Forelimb muscle (tissue), 1 donor: ENCODE data around the gene ATG9A. TPM values are rescaled to one million over a fixed set of nuclear protein-coding genes. Genes with fewer than 3 reads are reported as not detected.
A peak's percentile ranks its signal among the peaks of the same experiment; 100 is the strongest.
"Not testable (repeated sequence)": the region's sequence is repeated elsewhere in the genome, so short reads cannot be mapped to it uniquely, and the experiment has no call there.

Experiments used
- DNase-seq: peaks from one replicate; pipeline ENCODE4 v3.0.0-alpha.2; 2013; ENCODE audit warnings: low read depth
- polyA plus RNA-seq: library from polyadenylated mRNA; unstranded; fragments of 120-200 nt; gene quantifications from one replicate; pipeline ENCODE4 v1.2.1, GENCODE V29; 2013; ENCODE audit not compliant: insufficient read length

The ATG9A gene
- polyA plus RNA-seq, 1 donor, result 33.5 TPM

DNA sequence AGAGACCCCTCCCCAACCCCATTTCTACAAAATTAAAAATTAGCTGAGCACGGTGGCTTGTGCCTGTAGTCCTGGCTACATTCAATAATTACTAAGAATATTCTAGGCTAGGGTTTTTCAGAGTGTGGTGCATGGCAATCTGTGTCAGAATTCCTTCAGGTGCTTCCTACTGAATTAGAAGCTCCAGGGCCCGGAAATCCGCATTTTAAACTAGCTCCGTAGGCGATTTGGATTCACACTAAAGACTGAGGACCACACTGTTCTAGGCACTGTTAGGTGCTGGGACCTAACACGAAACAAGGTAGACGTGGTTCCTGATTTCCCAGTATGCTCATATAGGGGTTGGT lies 23.5 kb downstream of the ATG9A start:
- no peak for DNase-seq

DNA sequence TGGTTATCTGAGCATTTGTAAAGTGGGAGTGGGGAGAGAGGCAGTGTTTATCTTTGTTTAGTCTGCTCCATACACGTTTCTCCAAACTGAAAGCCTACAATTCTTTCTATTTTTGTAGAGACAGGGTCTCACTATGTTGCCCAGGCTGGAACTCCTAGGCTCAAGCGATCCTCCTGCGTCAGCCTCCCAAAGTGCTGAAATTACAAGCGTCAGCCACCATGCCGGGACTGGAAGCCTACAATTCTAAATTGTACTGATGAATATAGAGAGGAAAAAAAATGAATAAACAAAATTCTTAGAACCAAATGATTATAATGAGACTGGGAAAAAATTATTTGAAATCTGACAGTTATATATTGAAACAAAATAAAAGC lies 24.3 kb downstream of the ATG9A start:
- DNase-seq, result no peak

DNA sequence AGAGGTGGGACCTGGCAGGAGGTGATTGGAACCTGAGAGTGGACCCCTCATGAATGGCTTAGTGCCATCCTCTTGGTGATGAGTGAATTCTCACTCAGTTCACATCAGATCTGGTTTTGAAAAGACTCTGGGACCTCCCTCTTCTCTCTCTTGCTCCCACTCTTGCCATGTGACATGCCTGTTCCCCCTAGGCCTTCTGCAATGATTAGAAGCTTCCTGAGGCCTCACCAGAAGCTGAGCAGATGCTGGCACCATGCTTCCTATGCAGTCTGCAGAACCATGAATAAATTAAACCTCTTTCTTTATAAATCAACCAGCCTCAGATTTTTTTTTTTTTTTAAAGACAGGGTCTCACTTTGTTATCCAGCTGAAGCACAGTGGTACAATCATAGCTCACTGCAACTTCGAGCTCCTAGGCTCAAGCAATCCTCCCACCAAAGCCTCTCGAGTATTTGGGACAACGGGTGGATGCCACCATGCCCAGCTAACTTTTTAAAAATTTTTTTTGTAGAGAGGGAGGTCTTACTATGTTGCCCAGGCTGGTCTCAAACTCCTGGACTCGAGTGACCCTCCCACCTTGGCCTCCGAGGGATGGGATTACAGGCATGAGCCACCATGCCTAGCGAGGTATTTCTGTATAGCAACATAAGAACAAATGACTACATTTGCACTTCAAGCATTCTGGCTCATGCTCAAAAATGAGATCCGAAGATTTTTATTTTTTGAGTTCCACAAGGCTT lies 24.8 kb downstream of the ATG9A start:
- no peak for DNase-seq

DNA sequence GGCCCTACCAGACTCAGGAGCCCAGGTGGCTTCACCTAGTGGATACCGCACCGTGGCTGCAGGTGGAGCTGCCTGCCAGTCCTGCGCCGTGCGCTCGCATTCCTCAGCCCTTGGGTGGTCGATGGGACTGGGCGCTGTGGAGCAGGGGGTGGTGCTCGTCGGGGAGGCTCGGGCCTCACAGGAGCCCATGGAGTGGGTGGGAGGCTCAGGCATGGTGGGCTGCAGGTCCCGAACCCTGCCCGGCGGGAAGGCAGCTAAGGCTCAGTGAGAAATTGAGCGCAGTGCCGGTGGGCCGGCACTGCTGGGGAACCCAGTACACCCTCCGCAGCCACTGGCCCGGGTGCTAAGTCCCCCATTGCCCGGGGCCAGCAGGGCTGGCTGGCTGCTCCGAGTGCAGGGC lies 28.1 kb downstream of the ATG9A start:
- not testable (repeated sequence) for DNase-seq

DNA sequence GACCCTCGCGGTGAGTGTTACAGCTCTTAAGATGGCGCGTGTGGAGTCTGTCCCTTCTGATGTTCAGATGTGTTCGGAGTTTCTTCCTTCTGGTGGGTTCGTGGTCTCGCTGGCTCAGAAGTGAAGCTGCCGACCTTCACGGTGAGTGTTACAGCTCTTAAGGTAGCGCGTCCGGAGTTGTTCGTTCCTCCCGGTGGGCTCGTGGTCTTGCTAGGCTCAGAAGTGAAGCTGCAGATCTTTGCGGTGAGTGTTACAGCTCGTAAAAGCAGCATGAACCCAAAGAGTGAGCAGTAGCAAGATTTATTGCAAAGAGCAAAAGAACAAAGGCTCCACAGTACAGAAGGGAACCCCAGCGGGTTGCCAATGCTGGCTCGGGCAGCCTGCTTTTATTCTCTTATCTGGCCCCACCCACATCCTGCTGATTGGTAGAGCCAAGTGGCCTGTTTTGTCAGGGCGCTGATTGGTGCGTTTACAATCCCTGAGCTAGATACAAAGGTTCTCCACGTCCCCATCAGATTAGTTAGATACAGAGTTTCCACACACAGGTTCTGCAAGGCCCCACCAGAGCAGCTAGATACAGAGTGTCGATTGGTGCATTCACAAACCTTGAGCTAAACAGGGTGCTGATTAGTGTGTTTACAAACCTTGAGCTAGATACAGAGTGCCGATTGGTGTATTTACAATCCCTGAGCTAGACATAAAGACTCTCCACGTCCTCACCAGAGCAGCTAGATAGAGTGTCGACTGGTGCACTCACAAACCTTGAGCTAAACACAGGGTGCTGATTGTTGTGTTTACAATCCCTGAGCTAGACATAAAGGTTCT lies 28.7 kb downstream of the ATG9A start:
- DNase-seq, result not testable (repeated sequence)

DNA sequence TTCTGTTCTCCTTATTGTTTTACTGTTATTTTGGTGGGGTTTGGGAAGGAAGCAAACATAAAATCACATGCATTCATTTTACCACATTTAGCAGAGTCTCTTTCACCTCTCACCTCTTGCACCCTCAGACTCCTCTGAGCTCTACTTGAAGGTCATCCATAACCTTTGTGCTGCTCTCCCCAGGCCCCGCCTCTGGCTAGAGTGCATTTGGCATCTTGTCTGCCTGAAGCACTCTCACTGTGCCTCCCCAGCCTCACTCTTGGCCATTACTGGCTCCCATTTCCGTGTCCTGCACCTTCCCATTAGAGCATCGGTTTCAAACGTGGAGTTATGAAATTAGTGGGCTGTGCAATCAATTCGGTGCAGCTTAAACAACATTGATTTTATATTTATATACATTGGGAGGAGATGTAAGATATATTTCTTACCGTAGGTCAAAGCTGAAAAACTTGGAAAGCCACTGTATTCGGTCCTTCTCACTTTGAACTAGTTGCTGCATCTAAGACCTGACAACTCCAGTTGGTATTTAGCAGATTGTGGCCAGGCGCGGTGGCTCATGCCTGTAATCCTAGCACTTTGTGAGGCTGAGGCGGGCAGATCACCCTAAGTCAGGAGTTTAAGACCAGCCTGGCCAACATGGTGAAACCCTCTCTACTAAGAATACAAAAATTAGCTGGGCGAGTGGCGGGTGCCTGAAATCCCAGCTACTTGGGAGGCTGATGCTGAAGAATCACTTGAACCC lies 29.8 kb downstream of the ATG9A start:
- no peak for DNase-seq

DNA sequence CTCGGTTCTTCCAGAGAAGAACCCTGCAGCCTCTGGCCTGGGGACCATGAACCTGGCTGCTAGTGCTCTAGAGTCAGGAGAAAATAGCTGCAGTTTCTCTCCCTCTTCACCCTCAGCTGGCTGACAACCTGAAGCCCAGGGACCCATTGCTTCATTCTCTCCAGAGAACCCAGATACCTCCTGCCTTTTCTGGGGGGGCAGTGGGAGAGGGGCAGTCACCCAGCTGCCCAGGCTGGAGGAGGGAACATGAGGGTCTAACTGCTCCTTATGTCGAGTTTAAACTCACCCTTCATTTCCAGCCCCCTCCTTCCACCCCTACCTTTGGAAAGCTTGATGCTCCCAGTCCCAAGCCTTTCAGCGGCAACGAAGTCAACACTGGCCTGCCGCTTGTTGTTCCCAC lies 30.5 kb downstream of the ATG9A start:
- DNase-seq, result no peak

DNA sequence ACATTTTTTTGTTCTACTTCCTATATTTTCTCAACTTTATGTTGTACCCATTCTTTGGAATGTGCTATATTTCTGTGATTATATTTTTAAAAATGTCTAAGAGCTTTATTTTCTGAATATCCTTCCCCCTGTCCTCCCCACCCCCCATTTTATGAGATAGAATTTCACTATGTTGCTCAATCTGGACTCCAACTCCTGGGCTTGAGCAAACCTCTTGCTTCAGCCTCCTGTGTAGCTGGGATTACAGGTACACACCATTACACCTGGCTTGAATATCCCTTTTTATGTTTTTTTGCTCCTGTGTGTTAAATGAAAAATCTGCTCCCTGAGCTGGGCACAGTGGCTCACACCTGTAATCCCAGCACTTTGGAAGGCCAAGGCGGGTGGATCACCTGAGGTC lies 32.0 kb downstream of the ATG9A start:
- no peak for DNase-seq

DNA sequence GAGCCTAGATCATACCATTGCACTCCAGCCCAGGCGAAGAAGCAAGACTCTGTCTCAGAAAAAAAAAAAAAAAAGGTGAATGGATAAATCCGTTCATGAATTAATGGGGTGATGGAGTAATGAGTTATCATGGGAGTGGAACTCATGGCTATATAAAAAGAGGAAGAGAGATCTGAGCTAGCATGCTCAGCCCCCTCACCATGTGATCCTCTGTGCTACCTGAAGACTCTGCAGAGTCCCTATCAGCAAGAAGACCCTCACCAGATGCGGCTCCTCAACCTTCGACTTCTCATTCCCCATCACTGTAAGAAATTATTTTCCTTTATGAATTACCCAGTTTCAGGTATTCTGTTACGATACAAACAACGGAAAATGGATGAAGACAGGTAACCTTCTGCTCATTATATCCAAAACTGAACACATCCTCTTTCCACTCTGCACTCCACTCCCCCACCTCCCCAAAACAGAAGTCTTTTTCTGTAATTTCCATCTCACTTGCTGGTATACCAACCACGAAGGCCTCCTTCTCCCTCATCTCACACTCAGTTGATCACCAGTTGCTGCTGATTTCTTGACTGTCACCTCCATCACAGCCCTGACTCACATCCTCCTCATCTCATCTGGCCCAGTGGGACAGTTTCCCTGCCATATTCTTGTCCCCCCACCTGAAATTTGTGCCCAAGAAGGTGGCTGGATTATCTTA lies 42.5 kb downstream of the ATG9A start:
- DNase-seq, result no peak

DNA sequence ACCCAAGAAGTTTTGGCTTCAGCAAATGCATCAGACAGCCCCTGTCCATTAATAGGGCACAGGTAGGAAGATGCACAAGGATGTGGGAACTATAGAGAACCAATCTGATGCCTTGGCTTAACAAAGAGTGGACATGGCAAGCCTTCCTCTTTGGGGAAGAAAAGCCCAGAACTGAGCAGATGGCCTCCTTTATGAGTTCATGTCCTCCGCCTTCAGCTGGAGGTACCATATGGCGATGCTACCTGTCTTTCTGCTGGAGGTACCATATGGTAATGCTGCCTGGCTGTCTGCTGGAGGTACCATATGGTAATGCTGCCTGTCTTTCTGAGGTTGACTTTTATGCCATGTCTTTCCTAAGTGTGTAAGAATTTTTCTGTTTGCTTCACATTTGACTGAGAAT lies 45.3 kb downstream of the ATG9A start:
- DNase-seq, result no peak

DNA sequence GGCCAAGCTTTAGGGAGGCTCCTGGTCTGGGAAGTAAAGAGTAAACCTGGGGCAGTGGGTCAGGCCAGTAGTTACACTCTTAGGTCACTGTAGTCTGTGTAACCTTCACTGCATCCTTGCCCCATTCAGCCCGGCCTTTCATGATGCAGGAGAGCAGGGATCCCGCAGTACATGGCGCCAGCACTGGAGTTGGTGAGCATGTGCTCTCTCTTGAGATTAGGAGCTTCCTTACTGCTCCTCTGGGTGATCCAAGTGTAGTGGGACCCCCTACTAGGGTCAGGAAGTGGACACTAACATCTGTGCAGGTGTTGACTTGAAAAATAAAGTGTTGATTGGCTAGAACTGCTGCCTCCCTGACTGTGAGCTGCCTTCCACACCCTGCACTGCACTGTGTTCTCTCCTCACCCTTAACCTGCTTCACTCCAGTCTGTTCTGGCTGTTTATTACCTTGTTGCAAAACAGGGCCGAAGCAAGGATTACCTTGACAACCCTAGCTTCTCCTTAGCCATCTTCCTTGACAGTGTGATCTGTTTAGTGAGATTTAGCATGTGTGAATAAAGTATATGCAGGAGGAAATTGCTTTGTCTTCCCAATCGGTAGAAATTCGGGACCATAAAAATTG lies 46.2 kb downstream of the ATG9A start:
- DNase-seq, result no peak

DNA sequence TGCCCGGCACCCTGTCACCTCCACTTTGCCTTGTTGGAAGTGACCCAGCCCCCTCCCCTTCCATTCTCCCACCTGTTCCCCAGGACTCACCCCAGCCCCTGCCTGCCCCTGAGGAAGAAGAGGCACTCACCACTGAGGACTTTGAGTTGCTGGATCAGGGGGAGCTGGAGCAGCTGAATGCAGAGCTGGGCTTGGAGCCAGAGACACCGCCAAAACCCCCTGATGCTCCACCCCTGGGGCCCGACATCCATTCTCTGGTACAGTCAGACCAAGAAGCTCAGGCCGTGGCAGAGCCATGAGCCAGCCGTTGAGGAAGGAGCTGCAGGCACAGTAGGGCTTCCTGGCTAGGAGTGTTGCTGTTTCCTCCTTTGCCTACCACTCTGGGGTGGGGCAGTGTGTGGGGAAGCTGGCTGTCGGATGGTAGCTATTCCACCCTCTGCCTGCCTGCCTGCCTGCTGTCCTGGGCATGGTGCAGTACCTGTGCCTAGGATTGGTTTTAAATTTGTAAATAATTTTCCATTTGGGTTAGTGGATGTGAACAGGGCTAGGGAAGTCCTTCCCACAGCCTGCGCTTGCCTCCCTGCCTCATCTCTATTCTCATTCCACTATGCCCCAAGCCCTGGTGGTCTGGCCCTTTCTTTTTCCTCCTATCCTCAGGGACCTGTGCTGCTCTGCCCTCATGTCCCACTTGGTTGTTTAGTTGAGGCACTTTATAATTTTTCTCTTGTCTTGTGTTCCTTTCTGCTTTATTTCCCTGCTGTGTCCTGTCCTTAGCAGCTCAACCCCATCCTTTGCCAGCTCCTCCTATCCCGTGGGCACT lies 46.9 kb downstream of the ATG9A start:
- DNase-seq, result no peak

DNA sequence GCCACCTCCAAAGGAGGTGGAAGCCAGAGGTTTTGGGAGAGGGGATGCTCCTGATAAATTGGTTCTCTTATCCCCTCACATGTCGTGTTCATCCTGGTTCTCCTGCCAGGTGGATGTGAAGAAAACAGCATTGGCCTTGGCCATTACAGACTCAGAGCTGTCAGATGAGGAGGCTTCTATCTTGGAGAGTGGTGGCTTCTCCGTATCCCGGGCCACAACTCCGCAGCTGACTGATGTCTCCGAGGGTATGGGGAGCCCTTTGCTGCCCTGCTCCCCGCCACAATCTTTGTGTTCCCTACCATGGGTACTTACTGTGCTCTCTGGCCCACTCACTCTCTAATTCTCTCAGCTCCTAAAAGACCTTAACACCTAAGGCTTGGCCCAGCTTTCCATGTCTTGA lies 47.9 kb downstream of the ATG9A start:
- DNase-seq, result no peak

DNA sequence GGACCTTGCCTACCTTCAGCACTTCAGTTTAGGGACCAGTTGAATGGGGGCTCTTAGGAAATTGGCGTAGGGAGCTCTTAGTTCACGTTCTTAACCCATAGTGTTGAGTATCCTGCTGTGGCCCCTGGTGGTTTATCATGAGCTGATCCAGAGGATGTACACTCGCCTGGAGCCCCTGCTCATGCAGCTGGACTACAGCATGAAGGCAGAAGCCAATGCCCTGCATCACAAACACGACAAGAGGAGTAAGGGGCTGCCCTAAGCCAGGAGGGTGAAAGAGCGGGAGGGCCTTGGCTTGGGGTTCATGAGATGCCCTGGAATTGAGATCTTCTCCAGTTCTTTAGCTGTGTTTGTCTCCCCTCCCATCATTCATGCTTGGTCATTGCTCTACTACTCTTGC lies 48.5 kb downstream of the ATG9A start:
- DNase-seq, result no peak

DNA sequence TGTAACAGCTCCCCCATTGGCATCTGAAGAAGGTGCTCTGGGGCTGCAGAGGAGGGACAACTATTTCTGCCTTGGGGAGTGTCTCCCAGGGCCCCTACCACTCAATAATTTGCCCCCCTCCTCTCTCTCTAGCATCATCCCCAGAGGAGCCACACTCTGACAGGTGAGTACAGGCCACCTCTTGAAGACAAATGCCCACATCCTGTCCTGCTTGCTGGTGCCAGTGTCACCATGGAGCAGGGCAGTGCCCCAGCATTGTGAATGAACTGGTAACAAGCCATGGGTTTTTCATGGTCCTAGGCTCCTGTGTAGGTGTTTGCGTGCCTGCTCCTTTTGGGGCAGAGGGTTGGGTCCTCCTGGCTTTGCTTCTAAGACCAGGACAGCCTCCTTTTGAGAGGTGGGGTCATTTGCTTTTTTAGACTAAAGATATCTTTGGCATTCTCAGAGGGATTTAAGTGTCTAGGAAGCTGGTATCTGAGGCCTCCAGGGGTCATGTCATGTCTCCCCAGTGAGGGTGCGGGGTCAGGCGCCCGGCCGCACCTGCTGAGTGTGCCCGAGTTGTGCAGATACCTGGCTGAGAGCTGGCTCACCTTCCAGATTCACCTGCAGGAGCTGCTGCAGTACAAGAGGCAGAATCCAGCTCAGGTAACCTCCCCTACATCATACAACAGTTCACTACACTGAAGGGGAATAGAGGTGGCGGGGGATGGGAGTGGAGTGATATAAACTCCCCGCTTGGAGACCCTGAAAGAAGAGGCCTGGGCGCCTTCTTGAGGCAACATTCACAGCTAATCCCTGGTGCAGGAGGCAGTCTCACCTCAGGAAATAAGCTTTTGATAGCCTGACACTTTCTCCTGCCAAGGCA lies 49.6 kb downstream of the ATG9A start:
- DNase-seq, result no peak

DNA sequence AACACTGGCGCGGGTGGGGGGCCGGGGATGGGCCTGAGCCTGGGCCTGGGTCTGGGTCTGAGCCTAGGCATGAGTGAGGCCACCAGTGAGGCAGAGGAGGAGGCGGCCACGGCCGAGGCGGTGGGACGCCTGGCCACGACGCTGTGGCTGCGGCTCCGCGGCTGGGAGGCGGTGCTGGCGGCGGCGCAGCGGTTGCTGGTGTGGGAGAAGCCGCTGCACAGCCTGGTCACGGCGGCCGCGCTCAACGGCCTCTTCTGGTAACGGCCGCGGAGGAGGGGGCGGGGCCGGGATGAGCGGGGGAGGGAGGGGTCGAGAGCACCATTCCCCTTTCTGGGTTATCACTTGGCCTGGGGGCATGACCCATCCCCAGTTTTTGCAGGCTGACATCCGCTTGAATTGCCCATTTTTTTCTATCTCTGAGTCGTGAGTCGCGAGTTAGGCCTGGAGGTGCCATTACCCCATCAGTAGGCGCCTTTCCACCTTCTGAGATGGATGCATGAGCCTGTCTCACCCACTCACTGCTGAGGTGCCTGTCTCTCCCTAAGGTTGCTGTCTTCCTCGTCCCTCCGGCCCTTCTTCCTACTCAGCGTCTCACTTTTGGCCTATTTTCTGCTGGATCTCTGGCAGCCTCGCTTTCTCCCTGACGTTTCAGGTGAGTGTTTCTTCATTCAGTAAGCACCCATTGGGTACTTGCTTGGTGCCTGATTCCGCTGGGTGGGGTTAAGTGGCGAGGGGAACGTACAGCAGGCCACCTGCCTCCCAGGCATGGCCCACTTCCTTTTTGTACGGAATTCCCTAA lies 50.9 kb downstream of the ATG9A start:
- DNase-seq, result no peak

DNA sequence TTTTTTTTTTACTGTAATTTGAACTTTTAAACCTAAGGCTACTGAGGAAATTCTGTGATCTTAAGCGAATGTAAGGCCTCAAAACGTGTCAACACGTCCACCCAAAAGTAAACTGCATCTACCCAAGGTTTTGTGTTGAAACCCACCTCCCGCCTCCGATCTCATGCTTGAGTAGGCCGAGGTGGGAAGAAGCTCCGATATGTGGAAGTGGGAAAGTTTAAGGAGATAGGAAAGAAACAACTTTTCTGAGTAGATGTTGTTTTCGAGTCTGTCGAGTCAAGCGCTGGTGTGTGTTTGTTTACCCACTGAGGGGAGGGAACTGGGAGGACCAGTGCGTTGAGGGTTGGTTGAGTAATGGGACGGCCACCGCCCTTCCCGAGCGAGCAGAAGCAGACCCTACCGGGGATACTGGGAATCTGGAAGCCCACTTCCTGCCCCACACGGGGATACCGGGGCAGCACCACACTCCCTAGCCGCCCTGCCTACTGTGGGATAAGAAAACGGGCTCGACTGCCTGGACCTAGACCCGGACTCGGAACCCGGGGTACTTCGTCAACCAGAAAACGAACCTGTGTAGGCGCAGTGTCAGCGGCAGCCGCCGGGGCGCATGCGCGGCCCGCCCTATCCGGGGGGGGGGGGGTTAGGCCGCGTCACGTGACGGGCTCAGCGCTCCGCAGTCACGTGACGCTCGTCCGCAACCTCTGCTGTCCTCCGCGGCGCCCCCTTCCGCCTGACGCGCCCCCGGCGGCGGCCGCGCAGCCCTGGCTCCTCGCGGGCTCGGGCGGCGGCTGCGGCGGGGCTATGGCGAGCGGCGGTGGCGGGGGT lies 51.7 kb downstream of the ATG9A start, which contains the start of gene RETREG2:
TSS of gene RETREG2 (plus strand) at position 724 of the 825 bp plus-strand sequence. CDS start at position 802, 78 bp downstream.
- peak; percentile 84 for DNase-seq
